Activated naive CD4-positive, alpha-beta T cell (primary cell): ENCODE results near the gene RIMBP2.

ENCODE experiments used
- DNase-seq, 4 experiments: peaks; one replicate each; lab custom pipeline; 2025; lab: John Stamatoyannopoulos, UW

Gene RIMBP2

GRCh38 chr12:130628304-130628703 is 87.8 kb downstream of the RIMBP2 start:
- no peak for DNase-seq

GRCh38 chr12:130627175-130627574 is 88.9 kb downstream of the RIMBP2 start:
- no peak for DNase-seq

- no peak for DNase-seq
Measured at GRCh38 chr12:130626601-130627000, 89.5 kb downstream of the RIMBP2 start.

GRCh38 chr12:130625201-130625600 is 90.9 kb downstream of the RIMBP2 start:
- no peak for DNase-seq

GRCh38 chr12:130622803-130623202 is 93.3 kb downstream of the RIMBP2 start:
- DNase-seq = no peak

- DNase-seq = no peak
Measured at GRCh38 chr12:130621696-130622298, 94.3 kb downstream of the RIMBP2 start.

- no peak for DNase-seq
Measured at GRCh38 chr12:130620756-130621155, 95.3 kb downstream of the RIMBP2 start.

GRCh38 chr12:130620281-130620680 is 95.8 kb downstream of the RIMBP2 start:
- DNase-seq = no peak

- DNase-seq = no peak
Measured at GRCh38 chr12:130619385-130620001, 96.6 kb downstream of the RIMBP2 start.

GRCh38 chr12:130617219-130617618 is 98.9 kb downstream of the RIMBP2 start:
- DNase-seq = no peak

GRCh38 chr12:130615861-130616345 is 100.2 kb downstream of the RIMBP2 start:
- no peak for DNase-seq

- no peak for DNase-seq
Measured at GRCh38 chr12:130614530-130614905, 101.6 kb downstream of the RIMBP2 start.

GRCh38 chr12:130613831-130614529 is 102.1 kb downstream of the RIMBP2 start:
- DNase-seq = no peak

GRCh38 chr12:130613131-130613530 is 103.0 kb downstream of the RIMBP2 start:
- no peak for DNase-seq

GRCh38 chr12:130611026-130611905 is 104.8 kb downstream of the RIMBP2 start:
- DNase-seq = no peak

GRCh38 chr12:130609966-130610365 is 106.1 kb downstream of the RIMBP2 start:
- no peak for DNase-seq

- DNase-seq = no peak
Measured at GRCh38 chr12:130608831-130609230, 107.3 kb downstream of the RIMBP2 start.

GRCh38 chr12:130608132-130608531 is 108.0 kb downstream of the RIMBP2 start:
- no peak for DNase-seq

- DNase-seq = no peak
Measured at GRCh38 chr12:130606231-130606630, 109.9 kb downstream of the RIMBP2 start.

GRCh38 chr12:130603396-130603965 is 112.6 kb downstream of the RIMBP2 start:
- DNase-seq = no peak

GRCh38 chr12:130602251-130602650 is 113.8 kb downstream of the RIMBP2 start:
- no peak for DNase-seq

GRCh38 chr12:130601327-130601726 is 114.8 kb downstream of the RIMBP2 start:
- DNase-seq = no peak
